Suprapubic skin (tissue), 4 donors: ENCODE measurements around the gene PCSK5. TPM values are rescaled to one million over a fixed set of nuclear protein-coding genes. Genes with fewer than 3 reads are reported as not detected.
"Not testable (repeated sequence)": the region's sequence is repeated elsewhere in the genome, so short reads cannot be mapped to it uniquely, and the experiment has no call there.

Source experiments
- DNase-seq, 2 donors: peaks; one replicate each; pipeline ENCODE4 v3.0.0-alpha.2; 2019; ENCODE audit warnings: low spot score in 2 of 2
- H3K27ac ChIP-seq: fragments of 200-600 bp; sonication (generic); one replicate; pipeline ENCODE4 v1.5.1; 2019
- H3K27me3 ChIP-seq: fragments of 200-600 bp; sonication (generic); one replicate; pipeline ENCODE4 v1.5.1; 2019
- H3K36me3 ChIP-seq: fragments of 200-600 bp; sonication (generic); one replicate; pipeline ENCODE4 v1.5.1; 2019
- H3K4me1 ChIP-seq: fragments of 200-600 bp; sonication (generic); one replicate; pipeline ENCODE4 v1.5.1; 2019
- H3K4me3 ChIP-seq: fragments of 200-600 bp; sonication (generic); one replicate; pipeline ENCODE4 v1.5.1; 2019; ENCODE audit warnings: mild to moderate bottlenecking
- H3K9me3 ChIP-seq: fragments of 200-600 bp; sonication (generic); one replicate; pipeline ENCODE4 v1.5.1; 2019
- EP300 ChIP-seq: sonication (generic); formaldehyde crosslinking; IDR thresholded peaks from one replicate; pipeline ENCODE4 v1.6.1; 2017; ENCODE audit warnings: antibody characterized with exemption
- POLR2A ChIP-seq, 2 donors: fragments of 450-650 bp; IDR thresholded peaks; one replicate each; pipeline ENCODE4 v1.6.1; 2017; ENCODE audit warnings: antibody characterized with exemption in 2 of 2, mild to moderate bottlenecking in 2 of 2, moderate library complexity in 2 of 2
- POLR2AphosphoS5 ChIP-seq, 3 donors: sonication (generic); formaldehyde crosslinking; IDR thresholded peaks; one replicate each; pipeline ENCODE4 v1.6.1; 2017; ENCODE audit warnings: antibody characterized with exemption in 3 of 3
- WGBS: methylation state at CpG from one replicate; pipeline ENCODE4 v1.1.5; 2018; 5-methylcytosine and 5-hydroxymethylcytosine counted together
- total RNA-seq, 4 donors: library from RNA; depleted of rRNA; stranded (reverse); fragments of >200 nt; gene quantifications; one replicate each; pipeline ENCODE4 v1.1.0, GENCODE V29; 2016
- TF ChIP-seq, protein P1 (sequence below), 2 donors: fragments of 200-600 bp in 1 of 2; fragments of 450-650 bp in 1 of 2; sonication (generic) in 1 of 2; IDR thresholded peaks; one replicate each; pipeline ENCODE4 v1.5.1; 2016 to 2019; ENCODE audit warnings: antibody characterized with exemption in 2 of 2, mild to moderate bottlenecking in 1 of 2, moderate library complexity in 1 of 2

PCSK5 gene
- total RNA-seq, 4 donors from 2014 or later = 5.2 to 10.8 (median 7.3) TPM

DNA sequence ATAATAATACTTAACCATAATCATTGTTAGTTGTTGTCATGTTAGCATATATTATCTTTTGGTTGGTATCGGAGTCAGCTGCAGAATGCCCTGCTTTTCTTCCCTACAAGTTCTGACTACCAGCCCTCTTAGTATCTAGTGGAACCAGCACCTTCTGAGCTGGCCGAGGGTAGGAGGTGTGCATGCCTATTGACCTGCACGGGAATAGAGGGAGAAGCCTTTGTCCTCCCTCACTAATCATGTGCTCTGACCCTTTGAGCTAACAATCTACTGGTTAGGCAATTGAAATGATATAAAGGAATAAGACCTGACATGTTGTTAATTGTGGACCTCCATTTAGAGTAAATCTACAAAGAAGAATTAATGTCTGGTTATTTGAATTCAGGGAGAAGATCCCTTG lies 4.1 kb downstream of the PCSK5 start:
- Histone ChIP-seq H3K4me1 (peaks cover 29% of the 10 kb centered on the region), H3K36me3 (no peaks in the 10 kb centered on the region), H3K27me3 (peaks cover 9% of the 10 kb centered on the region), H3K27ac (no peak overlapping the region), H3K9me3 (no peaks in the 10 kb centered on the region), H3K4me3 (no peak overlapping the region)
- WGBS = 89% methylated on average over 3 of the region's 3 CpGs
- TF ChIP-seq EP300 (no peak), POLR2A (IDR thresholded peaks at IDR 0.05) (no peak), POLR2AphosphoS5 (IDR thresholded peaks at IDR 0.05) (no peak)
- TF ChIP-seq, protein P1, sequence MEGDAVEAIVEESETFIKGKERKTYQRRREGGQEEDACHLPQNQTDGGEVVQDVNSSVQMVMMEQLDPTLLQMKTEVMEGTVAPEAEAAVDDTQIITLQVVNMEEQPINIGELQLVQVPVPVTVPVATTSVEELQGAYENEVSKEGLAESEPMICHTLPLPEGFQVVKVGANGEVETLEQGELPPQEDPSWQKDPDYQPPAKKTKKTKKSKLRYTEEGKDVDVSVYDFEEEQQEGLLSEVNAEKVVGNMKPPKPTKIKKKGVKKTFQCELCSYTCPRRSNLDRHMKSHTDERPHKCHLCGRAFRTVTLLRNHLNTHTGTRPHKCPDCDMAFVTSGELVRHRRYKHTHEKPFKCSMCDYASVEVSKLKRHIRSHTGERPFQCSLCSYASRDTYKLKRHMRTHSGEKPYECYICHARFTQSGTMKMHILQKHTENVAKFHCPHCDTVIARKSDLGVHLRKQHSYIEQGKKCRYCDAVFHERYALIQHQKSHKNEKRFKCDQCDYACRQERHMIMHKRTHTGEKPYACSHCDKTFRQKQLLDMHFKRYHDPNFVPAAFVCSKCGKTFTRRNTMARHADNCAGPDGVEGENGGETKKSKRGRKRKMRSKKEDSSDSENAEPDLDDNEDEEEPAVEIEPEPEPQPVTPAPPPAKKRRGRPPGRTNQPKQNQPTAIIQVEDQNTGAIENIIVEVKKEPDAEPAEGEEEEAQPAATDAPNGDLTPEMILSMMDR (IDR thresholded peaks at IDR 0.05) = no peak
- DNase-seq = no peak

- no peaks in the 10 kb centered on the region for H3K9me3 ChIP-seq
- 90% methylated on average over 3 of the region's 3 CpGs for WGBS
- H3K27ac ChIP-seq = no peak overlapping the region
- H3K27me3 ChIP-seq = peaks cover 9% of the 10 kb centered on the region
- H3K36me3 ChIP-seq = no peaks in the 10 kb centered on the region
- TF ChIP-seq, protein P1 (IDR thresholded peaks at IDR 0.05) = no peak
- TF ChIP-seq POLR2A (IDR thresholded peaks at IDR 0.05) (no peak), EP300 (no peak)
- no peak overlapping the region for H3K4me3 ChIP-seq
- DNase-seq = no peak
- peaks cover 26% of the 10 kb centered on the region for H3K4me1 ChIP-seq
These were observed 4.6 kb downstream of the PCSK5 start for GRCh38 chr9:75895112-75895511.

DNA sequence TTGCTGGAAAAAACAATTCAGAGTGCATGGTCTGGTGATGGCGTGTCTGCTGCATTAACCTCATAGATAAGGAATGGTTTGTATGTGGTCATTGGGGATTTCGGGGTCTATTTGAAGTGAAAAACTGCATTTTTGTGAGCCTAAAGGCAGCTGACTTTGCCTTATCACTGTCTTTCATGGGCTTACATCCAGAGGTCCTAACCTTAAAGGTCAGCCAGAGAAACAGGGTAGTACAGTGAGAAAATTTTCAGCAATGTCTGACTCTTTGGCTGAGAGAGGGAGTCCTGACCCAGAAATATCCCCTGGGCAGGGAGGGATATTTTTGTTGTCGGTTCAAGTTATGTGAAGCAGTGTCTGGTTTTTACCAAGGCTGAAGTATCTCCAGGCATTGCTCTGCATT lies 5.7 kb downstream of the PCSK5 start:
- no peak for TF ChIP-seq EP300
- TF ChIP-seq POLR2A (IDR thresholded peaks at IDR 0.05) = no peak
- no peak for TF ChIP-seq POLR2AphosphoS5 (IDR thresholded peaks at IDR 0.05)
- TF ChIP-seq, protein P1 (IDR thresholded peaks at IDR 0.05) = no peak
- H3K36me3 ChIP-seq = no peaks in the 10 kb centered on the region
- DNase-seq = no peak
- H3K27ac ChIP-seq = no peak overlapping the region
- H3K4me3 ChIP-seq = no peak overlapping the region
- peaks cover 22% of the 10 kb centered on the region for H3K4me1 ChIP-seq
- peaks cover 9% of the 10 kb centered on the region for H3K27me3 ChIP-seq
- no peaks in the 10 kb centered on the region for H3K9me3 ChIP-seq
- 77% methylated on average over 3 of the region's 3 CpGs for WGBS

GRCh38 chr9:75900893-75901524 lies 10.5 kb downstream of the PCSK5 start:
- H3K4me3 ChIP-seq, H3K9me3 ChIP-seq, DNase-seq, H3K36me3 ChIP-seq, H3K27me3 ChIP-seq, H3K27ac ChIP-seq, H3K4me1 ChIP-seq: not testable (repeated sequence)
- 80% methylated on average over 7 of the region's 7 CpGs for WGBS

GRCh38 chr9:75903785-75904360 lies 13.4 kb downstream of the PCSK5 start:
- Histone ChIP-seq H3K4me3 (no peak overlapping the region), H3K36me3 (no peaks in the 10 kb centered on the region), H3K27ac (no peak overlapping the region), H3K9me3 (no peaks in the 10 kb centered on the region), H3K4me1 (no peaks in the 10 kb centered on the region), H3K27me3 (no peaks in the 10 kb centered on the region)
- DNase-seq = no peak
- TF ChIP-seq, protein P1 (IDR thresholded peaks at IDR 0.05) = no peak
- no peak for TF ChIP-seq EP300
- WGBS = 55% methylated on average over 5 of the region's 5 CpGs

- no peak for DNase-seq
- Histone ChIP-seq H3K9me3 (no peaks in the 10 kb centered on the region), H3K27ac (no peak overlapping the region), H3K4me3 (no peak overlapping the region), H3K27me3 (no peaks in the 10 kb centered on the region), H3K4me1 (no peaks in the 10 kb centered on the region), H3K36me3 (no peaks in the 10 kb centered on the region)
- TF ChIP-seq, protein P1 (IDR thresholded peaks at IDR 0.05) = no peak
- TF ChIP-seq POLR2AphosphoS5 (IDR thresholded peaks at IDR 0.05) (no peak), EP300 (no peak), POLR2A (IDR thresholded peaks at IDR 0.05) (no peak)
These were observed 13.9 kb downstream of the PCSK5 start for GRCh38 chr9:75904364-75904763.
